Measurements from ENCODE around the gene NCOA1. TPM values are rescaled to one million over a fixed set of nuclear protein-coding genes. Genes with fewer than 3 reads are reported as not detected.
"Not testable (repeated sequence)": the region's sequence is repeated elsewhere in the genome, so short reads cannot be mapped to it uniquely, and the experiment has no call there.

Gene NCOA1
- polyA plus RNA-seq, 3 donors: 7.3 to 30.2 (median 10.2) TPM

GRCh38 chr2:24482251-24482971 lies 8.6 kb upstream of the NCOA1 start:
- peak overlapping the region; percentile 56 for H3K9ac ChIP-seq (ENCODE audit: insufficient read depth, low read length, poor library complexity, severe bottlenecking)
- no peaks in the 10 kb centered on the region for H3K36me3 ChIP-seq (replicated peaks in 1 of 2; ENCODE audit: control insufficient read depth in 1 of 2, insufficient read depth in 2 of 2, low read length in 2 of 2)
- H3K9me3 ChIP-seq (replicated peaks in 1 of 2; ENCODE audit: control insufficient read depth in 1 of 2, insufficient read depth in 1 of 2, low read length in 2 of 2): no peaks in the 10 kb centered on the region
- H3K4me3 Mint-ChIP-seq: peak overlapping the region; percentile 14 to 72
- peak overlapping the region; percentile 76 to 89 for H3K27ac ChIP-seq (ENCODE audit: low read depth in 1 of 2, low read length in 2 of 2)
- H3K4me2 ChIP-seq (replicated peaks; ENCODE audit: extremely low read depth, low read length, poor library complexity, severe bottlenecking): peak overlapping the region; percentile 65
- peaks cover 0 to 7% (median 0%) of the 10 kb centered on the region in 7 donors for H3K9me3 Mint-ChIP-seq
- peaks cover 34% of the 10 kb centered on the region for H3K4me1 Mint-ChIP-seq
- intact Hi-C loops (cut with micrococcal nuclease): no loop called here
- no peaks in the 10 kb centered on the region for H3K27me3 ChIP-seq (ENCODE audit: control insufficient read depth in 2 of 2, insufficient read depth in 2 of 2, low read length in 2 of 2)
- peaks cover 27% of the 10 kb centered on the region in 2 donors for H3K4me1 ChIP-seq (ENCODE audit: control insufficient read depth in 1 of 2, insufficient read depth in 2 of 2, low read length in 2 of 2)
- H3K4me3 ChIP-seq (replicated peaks in 1 of 3; ENCODE audit: low read depth in 2 of 3, low read length in 3 of 3): peak overlapping the region in 2 of 3 experiments; percentile 17 to 57
- WGBS (ENCODE audit: insufficient coverage): 67% methylated on average over 1 of the region's 5 CpGs
- H3K36me3 Mint-ChIP-seq: no peaks in the 10 kb centered on the region
- H3K27me3 Mint-ChIP-seq (ENCODE audit: low read depth in 3 of 3): no peaks in the 10 kb centered on the region
- peak overlapping the region; percentile 88 to 97 (median 93) for H3K27ac Mint-ChIP-seq
- DNase-seq: peak; percentile 78 to 92 (median 87)
- H2AFZ ChIP-seq (ENCODE audit: insufficient read depth, low read depth, low read length, poor library complexity, severe bottlenecking): no peak overlapping the region
- H3K79me2 ChIP-seq (ENCODE audit: insufficient read depth, low read length): no peaks in the 10 kb centered on the region
- no peaks in the 10 kb centered on the region for H4K20me1 ChIP-seq (ENCODE audit: insufficient read depth, low read length)
- no peak for TF ChIP-seq CTCF (IDR thresholded peaks at IDR 0.05)

DNA sequence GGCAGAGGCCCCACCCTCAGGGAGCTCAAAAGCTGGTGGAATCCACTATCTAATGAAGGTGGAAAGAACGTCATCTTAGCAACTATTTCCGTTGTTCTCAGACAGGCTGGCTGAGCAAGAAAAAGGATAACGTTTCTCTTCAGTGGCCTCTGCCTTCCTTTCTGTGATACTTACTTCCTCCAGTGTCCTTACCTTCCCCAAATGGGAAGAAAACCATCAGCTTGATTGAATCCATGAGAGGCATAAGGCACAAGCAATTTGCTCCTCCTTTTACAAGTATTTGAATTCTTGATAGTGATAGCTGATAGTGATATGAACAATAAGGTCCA lies 8.1 kb upstream of the NCOA1 start:
- no peaks in the 10 kb centered on the region for H3K36me3 ChIP-seq (replicated peaks in 1 of 2; ENCODE audit: control insufficient read depth in 1 of 2, insufficient read depth in 2 of 2, low read length in 2 of 2)
- no peaks in the 10 kb centered on the region for H4K20me1 ChIP-seq (ENCODE audit: insufficient read depth, low read length)
- no peaks in the 10 kb centered on the region for H3K9me3 ChIP-seq (replicated peaks in 1 of 2; ENCODE audit: control insufficient read depth in 1 of 2, insufficient read depth in 1 of 2, low read length in 2 of 2)
- H3K4me1 ChIP-seq (ENCODE audit: control insufficient read depth in 1 of 2, insufficient read depth in 2 of 2, low read length in 2 of 2): peaks cover 27% of the 10 kb centered on the region in 2 donors
- H3K4me3 ChIP-seq (replicated peaks in 1 of 3; ENCODE audit: low read depth in 2 of 3, low read length in 3 of 3): peak overlapping the region in 1 of 3 experiments; percentile 57
- H3K9me3 Mint-ChIP-seq: peaks cover 0 to 7% (median 0%) of the 10 kb centered on the region in 7 donors
- H3K4me3 Mint-ChIP-seq: peak overlapping the region; percentile 14 to 72
- peak overlapping the region; percentile 56 for H3K9ac ChIP-seq (ENCODE audit: insufficient read depth, low read length, poor library complexity, severe bottlenecking)
- intact Hi-C loops (cut with micrococcal nuclease): no loop called here
- peak overlapping the region; percentile 76 to 89 for H3K27ac ChIP-seq (ENCODE audit: low read depth in 1 of 2, low read length in 2 of 2)
- no peaks in the 10 kb centered on the region for H3K79me2 ChIP-seq (ENCODE audit: insufficient read depth, low read length)
- 40% methylated on average over 1 of the region's 3 CpGs for WGBS (ENCODE audit: insufficient coverage)
- peak overlapping the region; percentile 65 for H3K4me2 ChIP-seq (replicated peaks; ENCODE audit: extremely low read depth, low read length, poor library complexity, severe bottlenecking)
- no peak for DNase-seq
- no peak for TF ChIP-seq CTCF (IDR thresholded peaks at IDR 0.05)
- H3K27ac Mint-ChIP-seq: peak overlapping the region; percentile 88 to 97 (median 93)
- H3K36me3 Mint-ChIP-seq: no peaks in the 10 kb centered on the region
- H3K27me3 ChIP-seq (ENCODE audit: control insufficient read depth in 2 of 2, insufficient read depth in 2 of 2, low read length in 2 of 2): no peaks in the 10 kb centered on the region
- peaks cover 34% of the 10 kb centered on the region for H3K4me1 Mint-ChIP-seq
- H3K27me3 Mint-ChIP-seq (ENCODE audit: low read depth in 3 of 3): no peaks in the 10 kb centered on the region
- H2AFZ ChIP-seq (ENCODE audit: insufficient read depth, low read depth, low read length, poor library complexity, severe bottlenecking): no peak overlapping the region

DNA sequence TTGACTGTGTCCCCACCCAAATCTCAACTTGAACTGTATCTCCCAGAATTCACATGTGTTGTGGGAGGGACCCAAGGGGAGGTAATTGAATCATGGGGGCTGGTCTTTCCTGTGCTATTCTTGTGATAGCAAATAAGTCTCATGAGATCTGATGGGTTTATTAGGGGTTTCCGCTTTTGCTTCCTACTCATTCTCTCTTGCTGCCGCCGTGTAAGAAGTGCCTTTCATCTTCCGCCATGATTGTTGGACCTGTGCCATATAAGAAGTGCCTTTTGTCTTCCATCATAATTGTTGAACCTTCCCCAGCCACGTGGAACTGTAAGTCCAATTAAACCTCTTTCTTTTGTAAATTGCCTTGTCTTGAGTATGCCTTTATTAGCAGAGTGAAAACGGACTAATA lies 6.4 kb upstream of the NCOA1 start:
- H3K4me3 ChIP-seq (replicated peaks in 1 of 3; ENCODE audit: low read depth in 2 of 3, low read length in 3 of 3); H3K36me3 Mint-ChIP-seq; DNase-seq; H3K4me2 ChIP-seq (replicated peaks; ENCODE audit: extremely low read depth, low read length, poor library complexity, severe bottlenecking); H3K9ac ChIP-seq (ENCODE audit: insufficient read depth, low read length, poor library complexity, severe bottlenecking); H3K27me3 Mint-ChIP-seq (ENCODE audit: low read depth in 3 of 3); H3K9me3 Mint-ChIP-seq; H3K36me3 ChIP-seq (replicated peaks in 1 of 2; ENCODE audit: control insufficient read depth in 1 of 2, insufficient read depth in 2 of 2, low read length in 2 of 2); H4K20me1 ChIP-seq (ENCODE audit: insufficient read depth, low read length); H3K4me3 Mint-ChIP-seq; H3K27me3 ChIP-seq (ENCODE audit: control insufficient read depth in 2 of 2, insufficient read depth in 2 of 2, low read length in 2 of 2); intact Hi-C loops (cut with micrococcal nuclease); H3K27ac ChIP-seq (ENCODE audit: low read depth in 1 of 2, low read length in 2 of 2); H2AFZ ChIP-seq (ENCODE audit: insufficient read depth, low read depth, low read length, poor library complexity, severe bottlenecking); H3K9me3 ChIP-seq (replicated peaks in 1 of 2; ENCODE audit: control insufficient read depth in 1 of 2, insufficient read depth in 1 of 2, low read length in 2 of 2); H3K79me2 ChIP-seq (ENCODE audit: insufficient read depth, low read length): not testable (repeated sequence)
- Mint-ChIP-seq H3K27ac (peak overlapping the region in 2 of 7 donors; percentile 25 to 32), H3K4me1 (peaks cover 39% of the 10 kb centered on the region)
- WGBS (ENCODE audit: insufficient coverage): no CpG with 5 or more reads among the region's 6 CpGs
- peaks cover 30 to 31% of the 10 kb centered on the region in 2 donors for H3K4me1 ChIP-seq (ENCODE audit: control insufficient read depth in 1 of 2, insufficient read depth in 2 of 2, low read length in 2 of 2)

Data from CD14-positive monocyte (primary cell).